GM19324 (cell line): ENCODE results near the gene SCAMP5.

Experiments
- ATAC-seq: cut with Tn5 transposase; IDR thresholded peaks from one replicate; pipeline ENCODE4 v1.9.1; 2021; ENCODE audit warnings: mild to moderate bottlenecking, moderate library complexity; ENCODE audit not compliant: unreplicated experiment, low FRiP score

The SCAMP5 gene

GRCh38 chr15:75043509-75044257 is 48.3 kb downstream of the SCAMP5 start:
- ATAC-seq = peak; percentile 22

GRCh38 chr15:75044258-75044878 is 49.0 kb downstream of the SCAMP5 start:
- ATAC-seq = no peak

- ATAC-seq = no peak
Observed at GRCh38 chr15:75045332-75046015, 50.1 kb downstream of the SCAMP5 start.

- no peak for ATAC-seq
Observed at GRCh38 chr15:75048394-75048793, 53.0 kb downstream of the SCAMP5 start.

GRCh38 chr15:75049392-75049791 is 54.0 kb downstream of the SCAMP5 start:
- no peak for ATAC-seq

GRCh38 chr15:75050283-75050682 is 54.9 kb downstream of the SCAMP5 start:
- ATAC-seq = no peak

GRCh38 chr15:75051191-75051608 is 55.8 kb downstream of the SCAMP5 start:
- ATAC-seq = no peak

- no peak for ATAC-seq
Observed at GRCh38 chr15:75051711-75052110, 56.3 kb downstream of the SCAMP5 start.

GRCh38 chr15:75052972-75053747 is 57.8 kb downstream of the SCAMP5 start:
- ATAC-seq = no peak

GRCh38 chr15:75053748-75054125 is 58.4 kb downstream of the SCAMP5 start:
- no peak for ATAC-seq

- ATAC-seq = no peak
Observed at GRCh38 chr15:75054172-75054897, 59.0 kb downstream of the SCAMP5 start.

- ATAC-seq = no peak
Observed at GRCh38 chr15:75056036-75056435, 60.7 kb downstream of the SCAMP5 start.

GRCh38 chr15:75058127-75058905 is 63.0 kb downstream of the SCAMP5 start:
- ATAC-seq = no peak

- no peak for ATAC-seq
Observed at GRCh38 chr15:75059607-75060006, 64.2 kb downstream of the SCAMP5 start.

- no peak for ATAC-seq
Observed at GRCh38 chr15:75061272-75061671, 65.9 kb downstream of the SCAMP5 start.

GRCh38 chr15:75062706-75063105 is 67.3 kb downstream of the SCAMP5 start:
- no peak for ATAC-seq

- ATAC-seq = no peak
Observed at GRCh38 chr15:75063338-75063737, 68.0 kb downstream of the SCAMP5 start.

GRCh38 chr15:75063889-75064288 is 68.5 kb downstream of the SCAMP5 start:
- ATAC-seq = no peak

GRCh38 chr15:75064846-75065245 is 69.5 kb downstream of the SCAMP5 start:
- ATAC-seq = no peak
